Skeletal muscle satellite cell (primary cell): ENCODE measurements around the gene CYTH3.

Experiments used
- H3K27me3 ChIP-seq: 2 replicates; pipeline ENCODE4 v1.7.0; 2013; ENCODE audit warnings: low read length; ENCODE audit not compliant: control insufficient read depth, insufficient read depth
- H3K36me3 ChIP-seq: 2 replicates; pipeline ENCODE4 v1.7.0; 2013; ENCODE audit warnings: mild to moderate bottlenecking, control low read depth, low read length; ENCODE audit not compliant: insufficient read depth
- H3K4me1 ChIP-seq: 2 replicates; pipeline ENCODE4 v1.7.0; 2013; ENCODE audit warnings: low read length; ENCODE audit not compliant: control insufficient read depth, insufficient read depth
- H3K4me2 ChIP-seq: 2 replicates; pipeline ENCODE4 v1.7.0; 2013; ENCODE audit warnings: mild to moderate bottlenecking, low read length
- H3K4me3 ChIP-seq: 2 replicates; pipeline ENCODE4 v1.7.0; 2013; ENCODE audit warnings: low read length
- H3K9ac ChIP-seq: 2 replicates; pipeline ENCODE4 v1.7.0; 2013; ENCODE audit warnings: mild to moderate bottlenecking, low read depth, low read length, moderate library complexity
- H3K9me3 ChIP-seq: replicated peaks from 2 replicates; pipeline ENCODE4 v1.7.0; 2013; ENCODE audit warnings: mild to moderate bottlenecking, control low read depth, low read length

Gene CYTH3

DNA sequence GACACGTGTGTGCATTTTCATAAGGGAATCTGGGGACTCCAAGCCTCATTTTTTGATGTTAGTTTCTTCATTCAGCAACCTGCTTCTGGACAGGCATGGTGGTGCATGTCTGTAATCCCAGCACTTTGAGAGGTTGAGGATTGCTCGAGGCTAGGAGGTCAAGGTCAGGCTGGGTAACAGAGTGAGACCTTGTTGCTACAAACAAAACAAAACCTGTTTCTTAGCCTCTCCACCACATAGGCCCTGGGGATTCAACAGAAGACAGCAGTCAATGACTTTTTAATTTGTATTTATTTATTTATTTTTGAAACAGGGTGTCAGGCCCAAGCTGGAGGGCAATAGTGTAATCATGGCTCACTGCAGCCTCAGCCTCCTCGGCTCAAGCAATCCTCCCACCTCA is 6.9 kb upstream of the CYTH3 start:
- H3K36me3 ChIP-seq, result no peaks in the 10 kb centered on the region
- H3K9me3 ChIP-seq, result no peaks in the 10 kb centered on the region
- H3K9ac ChIP-seq, result no peak overlapping the region
- H3K4me1 ChIP-seq, result peaks cover 23% of the 10 kb centered on the region
- no peak overlapping the region for H3K4me2 ChIP-seq
- H3K4me3 ChIP-seq, result no peak overlapping the region
- no peaks in the 10 kb centered on the region for H3K27me3 ChIP-seq

DNA sequence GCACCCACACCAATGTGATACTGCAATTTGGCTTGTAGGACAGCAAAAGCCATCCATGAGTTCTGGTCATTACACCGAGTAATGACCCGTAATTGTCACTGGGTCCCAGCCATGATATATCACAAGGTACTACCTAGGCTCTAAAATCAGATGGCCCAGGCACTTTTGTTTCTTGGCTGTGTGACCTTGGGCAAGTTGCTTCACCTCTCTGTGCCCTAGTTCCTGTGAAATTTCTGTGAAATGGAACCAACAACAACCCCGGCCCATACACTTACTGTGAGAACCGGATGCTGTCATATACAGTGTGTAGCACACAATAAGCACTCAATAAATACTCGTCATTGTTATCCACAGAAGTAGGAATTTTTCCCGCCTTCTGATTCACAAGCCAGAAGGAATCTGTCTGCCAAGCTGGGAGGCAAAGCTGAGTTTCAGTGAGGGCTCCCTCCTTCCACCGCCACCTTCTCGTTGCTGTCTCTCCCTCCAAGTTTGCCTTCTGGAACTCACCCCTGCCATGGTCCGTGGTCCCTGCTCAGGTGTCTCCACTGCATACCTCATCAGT is 6.4 kb upstream of the CYTH3 start:
- Histone ChIP-seq H3K4me3 (no peak overlapping the region), H3K9ac (no peak overlapping the region), H3K4me2 (no peak overlapping the region), H3K4me1 (peaks cover 18% of the 10 kb centered on the region), H3K27me3 (no peaks in the 10 kb centered on the region), H3K36me3 (no peaks in the 10 kb centered on the region), H3K9me3 (no peaks in the 10 kb centered on the region)

DNA sequence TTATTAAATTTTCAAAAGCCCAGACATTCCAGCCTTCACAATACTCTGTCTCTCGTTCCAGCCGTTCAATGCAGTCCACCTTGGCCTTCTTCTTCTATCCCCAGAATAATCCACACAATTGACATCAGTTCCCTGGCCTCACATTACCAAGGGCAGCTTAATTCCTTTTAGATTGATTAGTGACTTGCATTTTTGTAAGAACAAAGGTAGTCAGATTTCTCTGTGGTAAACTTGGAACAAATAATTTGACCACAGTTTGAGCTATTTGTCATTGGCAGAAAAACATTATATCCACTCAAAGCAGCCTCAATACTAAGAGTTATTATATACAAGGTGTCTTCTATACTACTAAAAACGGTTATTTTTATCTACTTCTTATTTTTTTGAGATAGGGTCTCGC is 5.1 kb upstream of the CYTH3 start:
- no peak overlapping the region for H3K4me2 ChIP-seq
- no peak overlapping the region for H3K9ac ChIP-seq
- no peak overlapping the region for H3K4me3 ChIP-seq
- H3K4me1 ChIP-seq, result peaks cover 14% of the 10 kb centered on the region
- no peaks in the 10 kb centered on the region for H3K27me3 ChIP-seq
- H3K9me3 ChIP-seq, result no peaks in the 10 kb centered on the region
- H3K36me3 ChIP-seq, result no peaks in the 10 kb centered on the region

DNA sequence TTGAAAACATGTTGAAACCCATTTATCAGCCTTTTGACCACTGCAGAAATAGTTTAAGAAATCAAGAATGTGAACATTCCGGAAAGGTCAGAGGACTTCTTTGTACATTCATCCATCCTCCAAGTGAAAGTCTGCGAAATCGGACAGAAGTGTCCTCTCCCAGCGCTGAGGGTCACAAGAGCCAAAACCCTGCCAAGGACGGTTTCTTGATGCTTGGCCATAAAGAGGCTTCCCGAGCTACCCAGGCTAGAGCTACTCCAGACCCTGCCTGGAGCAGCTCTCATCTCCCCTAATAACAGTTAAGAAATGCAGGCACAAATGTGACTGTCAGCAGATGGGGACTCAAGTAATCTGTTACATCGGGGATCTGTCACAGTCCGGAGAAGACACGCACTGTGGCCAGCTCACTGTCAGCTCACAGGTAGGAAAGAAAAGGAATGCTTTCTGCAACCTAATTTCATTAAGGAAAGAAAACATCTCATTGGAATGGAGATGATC is 4.5 kb upstream of the CYTH3 start:
- H3K4me2 ChIP-seq, result no peak overlapping the region
- H3K9me3 ChIP-seq, result no peaks in the 10 kb centered on the region
- H3K4me1 ChIP-seq, result peaks cover 9% of the 10 kb centered on the region
- no peaks in the 10 kb centered on the region for H3K27me3 ChIP-seq
- no peak overlapping the region for H3K4me3 ChIP-seq
- H3K9ac ChIP-seq, result no peak overlapping the region
- no peaks in the 10 kb centered on the region for H3K36me3 ChIP-seq

DNA sequence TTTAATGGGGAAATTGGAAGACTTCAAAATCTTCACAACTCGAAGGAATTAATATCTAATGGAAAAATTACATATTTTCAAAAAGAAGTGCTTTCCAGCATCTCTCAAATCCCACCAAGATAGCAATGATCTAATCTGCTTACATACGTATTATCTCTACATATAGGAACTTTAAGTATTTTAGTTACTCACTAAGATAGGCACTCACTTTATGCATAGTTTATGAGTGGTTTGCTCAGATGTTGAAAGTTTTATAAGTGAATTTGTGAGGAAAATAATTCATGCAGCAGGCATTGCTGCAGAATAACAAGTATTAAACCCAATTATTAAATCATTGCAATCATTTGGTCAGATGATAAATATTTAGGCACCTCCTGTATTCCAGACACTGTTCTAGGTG is 2.3 kb upstream of the CYTH3 start:
- Histone ChIP-seq H3K9ac (no peak overlapping the region), H3K4me1 (peaks cover 18% of the 10 kb centered on the region), H3K36me3 (no peaks in the 10 kb centered on the region)

DNA sequence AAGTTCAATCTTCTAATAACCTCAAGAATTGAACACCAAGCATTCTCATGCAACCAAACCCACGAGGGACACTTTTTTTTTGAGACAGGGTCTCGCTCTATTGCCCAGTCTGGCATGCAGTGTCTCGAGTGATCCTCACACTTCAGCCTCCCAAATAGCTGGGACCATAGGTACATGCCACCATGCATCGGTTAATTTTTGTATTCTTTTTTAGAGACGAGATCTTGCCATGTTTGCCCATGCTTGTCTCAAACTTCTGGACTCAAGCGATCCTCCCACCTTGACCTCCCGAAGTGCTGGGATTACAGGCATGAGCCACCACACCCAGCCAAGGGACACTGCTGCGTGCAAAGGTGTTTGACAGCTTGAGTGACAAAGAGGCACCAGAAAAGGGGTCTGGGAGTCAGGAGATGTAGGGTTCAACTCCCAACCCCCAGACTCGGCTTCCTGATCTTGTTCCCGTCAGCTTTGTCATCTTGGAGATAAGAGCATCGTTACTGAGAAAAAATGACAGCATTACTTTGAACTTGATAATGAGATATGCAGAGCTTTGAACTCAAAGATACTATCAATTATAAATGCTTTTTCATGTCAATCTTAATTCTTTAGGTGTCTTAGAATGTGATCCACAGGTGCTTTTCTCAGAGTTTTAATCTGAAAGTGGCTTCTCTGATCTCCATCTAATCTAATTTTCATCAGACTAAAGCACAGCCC is 1.6 kb upstream of the CYTH3 start:
- H3K27me3 ChIP-seq, result no peaks in the 10 kb centered on the region
- H3K9me3 ChIP-seq, result no peaks in the 10 kb centered on the region
- H3K4me1 ChIP-seq, result peaks cover 25% of the 10 kb centered on the region
- no peak overlapping the region for H3K4me2 ChIP-seq
- no peak overlapping the region for H3K9ac ChIP-seq
- H3K36me3 ChIP-seq, result no peaks in the 10 kb centered on the region
- no peak overlapping the region for H3K4me3 ChIP-seq

More for the DNA sequence above, 2.3 kb upstream of the CYTH3 start:
- no peaks in the 10 kb centered on the region for H3K9me3 ChIP-seq
- no peak overlapping the region for H3K4me2 ChIP-seq
- no peak overlapping the region for H3K4me3 ChIP-seq
- H3K27me3 ChIP-seq, result no peaks in the 10 kb centered on the region

DNA sequence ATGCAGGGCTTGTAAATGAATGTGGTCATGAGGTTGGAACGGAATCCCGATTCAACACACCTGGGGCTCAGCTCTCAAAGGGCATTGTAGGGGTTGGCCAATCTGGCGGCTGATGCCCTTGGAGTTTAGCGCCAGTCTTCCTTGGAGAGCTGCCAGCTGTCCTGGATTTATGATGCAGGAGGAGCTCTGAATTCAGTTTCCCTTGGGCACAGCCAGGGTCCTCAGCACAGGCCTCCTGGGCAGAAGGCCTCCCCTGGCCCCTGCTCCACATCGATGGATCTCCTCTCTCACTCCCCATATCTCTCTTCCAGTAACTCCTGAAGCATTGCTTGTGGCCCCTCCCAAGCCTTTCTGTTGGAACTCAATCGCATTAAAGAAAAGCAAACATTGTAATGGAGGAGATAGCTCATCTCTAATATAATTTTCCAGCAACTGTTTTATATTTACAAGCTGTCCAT is 985 bp upstream of the CYTH3 start:
- Histone ChIP-seq H3K27me3 (no peaks in the 10 kb centered on the region), H3K9ac (no peak overlapping the region), H3K4me3 (no peak overlapping the region), H3K9me3 (no peaks in the 10 kb centered on the region), H3K4me1 (peaks cover 29% of the 10 kb centered on the region), H3K4me2 (no peak overlapping the region), H3K36me3 (no peaks in the 10 kb centered on the region)

DNA sequence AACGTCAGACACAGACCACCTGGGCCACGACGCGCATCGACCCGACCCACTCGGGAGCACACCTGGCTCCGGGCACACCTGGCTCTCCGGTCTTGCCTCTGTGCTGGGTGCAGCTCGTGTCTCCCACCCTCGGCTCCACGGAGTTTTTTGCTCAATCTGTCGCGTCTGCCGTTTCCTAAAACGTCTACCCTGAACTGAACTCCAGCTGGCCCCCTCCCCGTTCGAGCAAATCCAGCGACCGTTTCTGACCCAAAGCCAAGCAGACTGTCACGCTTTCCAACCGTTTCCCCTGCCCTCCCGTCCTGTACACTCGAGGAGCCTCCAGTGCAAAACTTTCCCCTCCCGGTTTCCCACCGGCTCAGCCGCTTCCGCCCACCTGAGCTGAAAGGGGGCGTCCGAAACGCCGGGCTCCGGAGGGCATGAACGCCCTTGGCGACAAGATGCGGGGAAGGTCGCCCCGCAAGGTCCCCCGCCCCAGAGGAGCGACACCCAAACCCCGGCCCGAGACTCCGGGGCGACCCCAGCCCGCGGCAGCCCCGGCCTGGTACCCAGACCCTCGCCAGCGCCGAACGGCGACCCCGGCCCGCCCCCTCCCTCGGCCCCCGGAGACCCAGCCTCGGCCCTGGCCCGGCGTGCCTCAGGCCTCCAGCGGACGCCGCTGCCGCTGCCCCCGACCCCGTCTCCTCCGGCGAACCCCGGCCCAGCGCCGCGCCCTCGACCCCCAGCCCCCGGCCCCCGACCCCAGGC is 557 bp downstream of the CYTH3 start:
- H3K27me3 ChIP-seq, result no peaks in the 10 kb centered on the region
- peak overlapping the region; percentile 95 for H3K9ac ChIP-seq
- no peaks in the 10 kb centered on the region for H3K36me3 ChIP-seq
- peaks cover 29% of the 10 kb centered on the region for H3K4me1 ChIP-seq
- H3K4me3 ChIP-seq, result peak overlapping the region; percentile 99
- peak overlapping the region; percentile 84 for H3K4me2 ChIP-seq
- H3K9me3 ChIP-seq, result no peaks in the 10 kb centered on the region

DNA sequence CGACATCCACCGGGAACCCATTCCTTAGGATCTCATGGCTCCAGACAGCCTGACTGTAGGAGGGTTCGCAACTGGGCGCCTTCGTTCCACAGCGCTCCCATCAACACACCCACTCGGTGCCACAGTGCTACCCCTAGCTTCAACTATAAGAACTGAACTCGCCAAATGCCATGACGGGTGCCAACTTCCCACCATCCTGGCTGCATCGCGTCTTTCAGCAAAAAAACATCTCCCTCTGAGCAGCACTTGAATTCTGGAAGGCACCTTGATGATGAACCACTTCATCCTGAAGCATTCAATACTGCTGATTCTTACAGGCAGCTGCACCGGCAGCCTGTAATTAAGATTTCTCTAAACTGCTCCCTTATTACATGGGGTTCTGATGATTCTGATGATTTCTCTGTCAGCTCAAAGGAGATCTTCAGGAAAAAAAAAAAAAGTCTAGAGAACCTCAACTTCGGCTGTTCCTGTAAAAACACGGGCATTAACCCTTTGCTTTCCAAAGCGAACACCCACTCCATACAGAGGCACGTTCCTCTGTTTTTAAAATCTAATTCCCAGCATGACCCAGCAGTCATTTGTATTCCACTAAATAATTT is 1.3 kb downstream of the CYTH3 start:
- no peaks in the 10 kb centered on the region for H3K9me3 ChIP-seq
- H3K4me3 ChIP-seq, result peak overlapping the region; percentile 99
- H3K4me1 ChIP-seq, result peaks cover 29% of the 10 kb centered on the region
- peak overlapping the region; percentile 84 for H3K4me2 ChIP-seq
- no peaks in the 10 kb centered on the region for H3K36me3 ChIP-seq
- H3K27me3 ChIP-seq, result no peaks in the 10 kb centered on the region
- peak overlapping the region; percentile 95 for H3K9ac ChIP-seq

DNA sequence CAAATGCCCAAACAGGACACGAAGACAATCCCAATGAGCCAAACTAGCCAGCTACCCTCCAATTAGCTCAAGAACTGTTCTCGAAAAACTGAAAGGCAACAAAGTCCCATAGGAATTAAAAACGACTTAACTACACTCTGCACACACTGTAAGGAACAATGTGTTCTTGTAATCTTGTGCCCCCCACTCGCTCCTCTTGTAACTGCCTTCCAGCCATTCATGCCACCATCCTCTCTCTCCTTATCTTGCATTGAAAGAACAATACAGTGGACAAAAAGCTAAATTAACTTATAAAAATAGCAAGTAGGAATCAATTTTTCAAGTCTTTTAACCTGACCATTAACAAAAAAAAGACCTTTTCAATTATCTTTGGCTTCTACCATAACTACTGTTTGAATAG is 2.9 kb downstream of the CYTH3 start:
- Histone ChIP-seq H3K27me3 (no peaks in the 10 kb centered on the region), H3K4me3 (no peak overlapping the region), H3K9me3 (no peaks in the 10 kb centered on the region), H3K4me2 (peak overlapping the region; percentile 84), H3K36me3 (no peaks in the 10 kb centered on the region), H3K4me1 (peaks cover 29% of the 10 kb centered on the region), H3K9ac (peak overlapping the region; percentile 95)

DNA sequence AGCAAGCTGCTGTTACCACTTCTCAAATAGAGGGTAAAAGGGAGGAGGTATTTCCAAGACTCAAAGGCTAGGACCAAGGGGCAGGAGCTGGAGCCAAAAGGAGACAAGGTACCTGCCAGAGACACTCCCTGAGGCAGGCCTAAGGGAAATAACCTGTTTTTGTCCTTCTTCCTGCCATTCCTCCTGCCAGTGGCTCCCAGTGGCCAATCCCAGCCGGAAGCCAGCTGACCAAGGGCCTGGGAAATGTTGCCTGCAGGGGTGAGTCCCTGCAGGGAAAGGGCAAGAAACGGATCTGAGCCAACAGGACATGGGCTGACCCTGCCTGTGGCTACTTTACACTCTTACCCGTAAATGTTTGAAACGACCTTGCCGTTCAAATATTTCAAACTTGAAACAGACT is 3.5 kb downstream of the CYTH3 start:
- Histone ChIP-seq H3K9ac (no peak overlapping the region), H3K27me3 (no peaks in the 10 kb centered on the region), H3K4me3 (no peak overlapping the region), H3K4me2 (no peak overlapping the region), H3K4me1 (peaks cover 29% of the 10 kb centered on the region), H3K36me3 (no peaks in the 10 kb centered on the region), H3K9me3 (no peaks in the 10 kb centered on the region)
